ENCODE results near the gene TULP3.

TULP3 gene

DNA sequence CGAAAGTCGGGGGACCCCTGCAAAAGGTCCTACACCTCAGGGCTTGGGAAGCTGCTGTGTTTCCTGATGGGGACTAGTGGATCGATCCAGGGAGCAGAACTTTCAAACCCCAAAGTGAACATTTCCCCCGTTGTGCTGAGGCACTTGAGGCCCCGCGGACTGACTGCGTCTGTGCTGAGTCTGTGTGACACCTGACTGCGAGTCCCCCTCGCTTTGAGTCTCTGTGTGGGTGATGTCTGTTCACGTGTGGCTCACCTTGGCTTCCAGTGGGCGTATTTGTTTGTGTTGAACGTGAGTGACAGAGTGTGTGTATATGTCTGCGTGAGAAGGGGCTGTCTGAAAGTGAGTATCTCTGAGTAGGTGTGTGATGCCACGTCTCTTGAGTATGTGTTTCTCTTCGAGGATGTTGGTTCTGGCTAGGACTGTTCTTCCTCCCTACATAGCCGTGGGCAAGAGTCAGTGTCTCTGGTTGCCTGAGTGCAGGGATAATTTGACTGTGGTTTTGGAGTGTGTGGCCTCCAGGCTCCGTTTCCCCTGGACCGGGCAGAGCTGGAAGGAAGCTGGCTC is 69.8 kb downstream of the TULP3 start:
- Mint-ChIP-seq H3K9me3 (no peaks in the 10 kb centered on the region), H3K27ac (no peak overlapping the region), H3K27me3 (peaks cover 76% of the 10 kb centered on the region), H3K4me3 (peak overlapping the region; percentile 60), H3K36me3 (ENCODE audit: low read depth) (no peaks in the 10 kb centered on the region), H3K4me1 (ENCODE audit: low read depth) (peaks cover 19% of the 10 kb centered on the region)
- peak; percentile 45 for DNase-seq

- Mint-ChIP-seq H3K27me3 (peaks cover 76% of the 10 kb centered on the region), H3K4me3 (peak overlapping the region; percentile 60), H3K4me1 (ENCODE audit: low read depth) (peaks cover 19% of the 10 kb centered on the region), H3K36me3 (ENCODE audit: low read depth) (no peaks in the 10 kb centered on the region), H3K9me3 (no peaks in the 10 kb centered on the region), H3K27ac (no peak overlapping the region)
- DNase-seq, result no peak
These were observed 70.4 kb downstream of the TULP3 start for GRCh38 chr12:2960996-2961616.

DNA sequence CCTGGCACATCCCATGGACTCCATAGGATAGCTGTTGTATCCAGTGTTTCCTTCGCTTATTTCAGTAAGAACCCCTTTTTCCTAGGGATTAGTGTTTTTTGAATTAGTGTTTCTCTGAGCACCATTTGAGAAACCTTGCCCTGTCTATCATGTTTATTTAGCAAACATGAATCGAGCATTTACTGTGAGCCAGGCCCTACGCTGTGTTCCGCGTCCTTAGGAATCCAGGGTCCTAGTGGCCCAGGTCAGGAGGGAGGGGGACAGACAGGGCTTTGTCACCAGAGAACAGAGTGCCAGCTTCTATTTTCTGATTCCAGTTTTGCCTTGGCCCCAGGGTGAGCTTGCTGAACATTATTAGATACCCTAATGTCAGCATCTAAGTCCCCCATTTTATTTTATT is 71.0 kb downstream of the TULP3 start:
- Mint-ChIP-seq H3K27ac (no peak overlapping the region), H3K9me3 (no peaks in the 10 kb centered on the region)

DNA sequence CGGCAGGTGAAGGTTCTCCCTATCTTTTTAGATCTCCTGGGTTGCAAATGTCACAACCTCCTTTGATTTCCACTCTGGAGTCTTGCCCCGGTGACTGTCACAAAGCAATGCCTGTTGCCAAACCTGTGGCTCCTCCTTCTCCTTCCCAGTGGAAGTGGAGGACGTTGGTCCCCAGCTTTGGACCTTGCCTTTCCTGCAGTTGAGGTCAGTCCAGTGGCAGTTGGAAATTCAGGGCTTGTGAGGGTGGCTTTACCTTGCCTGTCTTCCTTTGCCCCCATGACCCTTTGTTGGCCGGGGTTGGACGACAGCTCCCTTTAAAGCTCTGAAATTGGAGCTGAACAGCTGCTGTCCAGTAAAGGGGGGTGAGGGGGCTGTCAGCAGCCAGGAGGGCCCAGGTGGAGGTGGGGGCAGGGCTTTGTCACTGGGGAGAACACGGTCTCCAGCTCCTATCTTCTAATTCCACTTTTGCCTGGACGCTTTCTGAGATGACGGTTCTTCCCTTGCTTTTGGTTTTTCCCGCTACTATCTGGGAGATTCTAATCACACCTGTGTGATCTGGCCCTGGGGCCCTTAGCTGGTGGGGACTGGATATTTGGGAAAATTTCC is 72.6 kb downstream of the TULP3 start:
- no peaks in the 10 kb centered on the region for H3K9me3 Mint-ChIP-seq
- H3K27me3 Mint-ChIP-seq, result peaks cover 59% of the 10 kb centered on the region
- H3K4me3 Mint-ChIP-seq, result no peak overlapping the region
- DNase-seq, result no peak
- no peaks in the 10 kb centered on the region for H3K36me3 Mint-ChIP-seq (ENCODE audit: low read depth)
- H3K4me1 Mint-ChIP-seq (ENCODE audit: low read depth), result peaks cover 17% of the 10 kb centered on the region
- no peak overlapping the region for H3K27ac Mint-ChIP-seq

More for the DNA sequence above, 71.0 kb downstream of the TULP3 start:
- no peak for DNase-seq
- H3K4me1 Mint-ChIP-seq (ENCODE audit: low read depth), result peaks cover 19% of the 10 kb centered on the region
- H3K27me3 Mint-ChIP-seq, result peaks cover 74% of the 10 kb centered on the region
- H3K4me3 Mint-ChIP-seq, result no peak overlapping the region
- no peaks in the 10 kb centered on the region for H3K36me3 Mint-ChIP-seq (ENCODE audit: low read depth)

DNA sequence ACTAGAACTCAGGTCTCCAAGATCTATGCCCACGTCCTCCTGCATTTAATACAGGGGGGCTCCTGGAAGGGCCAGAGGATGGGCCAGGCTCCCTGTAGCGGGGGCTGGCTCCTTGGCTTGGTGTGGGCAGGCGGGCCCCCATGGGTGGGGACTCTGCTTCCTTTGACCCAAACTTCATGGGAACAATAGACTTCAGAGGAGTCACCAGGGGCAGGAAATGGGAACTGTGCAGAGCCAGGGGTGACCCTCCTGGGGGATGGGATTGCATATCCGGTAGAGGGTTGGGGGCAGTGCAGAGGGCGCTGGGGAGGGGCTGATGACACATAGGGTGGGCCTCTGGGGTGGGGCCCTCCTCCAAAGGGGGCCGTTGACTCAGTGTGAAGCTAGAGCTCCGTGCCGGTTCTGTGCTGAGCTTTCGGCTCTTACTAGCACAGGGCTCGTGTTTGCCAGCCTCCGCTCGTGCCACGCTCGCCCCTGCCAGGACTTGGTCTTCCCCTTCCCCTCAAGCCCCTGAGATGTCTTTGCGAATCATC is 73.1 kb downstream of the TULP3 start:
- H3K27ac Mint-ChIP-seq, result no peak overlapping the region
- DNase-seq, result no peak
- H3K4me3 Mint-ChIP-seq, result no peak overlapping the region
- H3K9me3 Mint-ChIP-seq, result no peaks in the 10 kb centered on the region
- H3K4me1 Mint-ChIP-seq (ENCODE audit: low read depth), result peaks cover 12% of the 10 kb centered on the region
- H3K36me3 Mint-ChIP-seq (ENCODE audit: low read depth), result no peaks in the 10 kb centered on the region
- peaks cover 55% of the 10 kb centered on the region for H3K27me3 Mint-ChIP-seq

GRCh38 chr12:2967651-2968050 is 77.0 kb downstream of the TULP3 start:
- Mint-ChIP-seq H3K9me3 (no peaks in the 10 kb centered on the region), H3K4me3 (no peak overlapping the region), H3K36me3 (ENCODE audit: low read depth) (no peaks in the 10 kb centered on the region), H3K27me3 (peaks cover 30% of the 10 kb centered on the region), H3K4me1 (ENCODE audit: low read depth) (no peaks in the 10 kb centered on the region), H3K27ac (no peak overlapping the region)
- no peak for DNase-seq

DNA sequence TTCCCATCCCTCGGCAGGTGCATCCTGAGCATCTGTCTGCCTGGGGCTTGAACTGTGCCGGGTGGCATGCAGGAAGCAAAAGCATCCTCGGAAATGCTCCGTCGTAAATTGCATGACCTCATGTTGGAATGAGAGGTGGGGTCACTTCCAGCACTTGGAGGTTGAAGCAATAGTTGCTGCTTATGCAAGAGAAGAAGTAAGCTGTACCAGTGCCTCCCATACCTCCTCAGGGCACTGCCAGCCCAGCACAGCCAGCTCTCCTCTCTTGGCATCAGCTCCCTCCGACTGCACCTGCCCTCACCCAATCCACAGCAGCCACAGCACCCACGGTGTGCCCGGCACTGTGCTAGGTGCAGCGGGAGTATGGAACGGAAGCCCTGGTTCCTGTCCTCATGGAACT is 80.1 kb downstream of the TULP3 start:
- Mint-ChIP-seq H3K27ac (no peak overlapping the region), H3K9me3 (no peaks in the 10 kb centered on the region), H3K36me3 (ENCODE audit: low read depth) (no peaks in the 10 kb centered on the region), H3K4me1 (ENCODE audit: low read depth) (no peaks in the 10 kb centered on the region), H3K27me3 (peaks cover 11% of the 10 kb centered on the region), H3K4me3 (no peak overlapping the region)
- DNase-seq, result no peak

DNA sequence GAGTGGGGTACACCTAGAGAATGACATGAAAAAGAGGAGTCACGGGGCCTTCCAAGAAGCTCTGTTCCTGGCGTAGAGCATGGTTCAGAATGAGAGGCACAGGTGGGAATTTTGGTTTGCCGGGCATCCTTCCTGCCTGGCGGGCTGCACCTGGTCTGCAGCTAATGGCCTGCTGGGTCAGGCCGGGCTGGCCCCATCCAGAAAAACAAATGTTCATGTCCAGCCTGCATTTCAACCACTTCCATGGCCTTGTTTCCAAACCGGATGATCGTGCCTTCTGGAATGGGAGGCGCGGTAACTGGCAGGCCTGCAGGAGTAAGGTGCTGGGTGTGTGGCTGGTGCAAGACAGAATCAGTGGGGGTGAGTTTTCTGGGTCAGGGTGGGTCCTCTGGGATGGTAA is 82.9 kb downstream of the TULP3 start:
- Mint-ChIP-seq H3K27ac (no peak overlapping the region), H3K9me3 (no peaks in the 10 kb centered on the region), H3K36me3 (ENCODE audit: low read depth) (no peaks in the 10 kb centered on the region), H3K4me1 (ENCODE audit: low read depth) (no peaks in the 10 kb centered on the region), H3K27me3 (peaks cover 7% of the 10 kb centered on the region), H3K4me3 (no peak overlapping the region)
- no peak for DNase-seq

DNA sequence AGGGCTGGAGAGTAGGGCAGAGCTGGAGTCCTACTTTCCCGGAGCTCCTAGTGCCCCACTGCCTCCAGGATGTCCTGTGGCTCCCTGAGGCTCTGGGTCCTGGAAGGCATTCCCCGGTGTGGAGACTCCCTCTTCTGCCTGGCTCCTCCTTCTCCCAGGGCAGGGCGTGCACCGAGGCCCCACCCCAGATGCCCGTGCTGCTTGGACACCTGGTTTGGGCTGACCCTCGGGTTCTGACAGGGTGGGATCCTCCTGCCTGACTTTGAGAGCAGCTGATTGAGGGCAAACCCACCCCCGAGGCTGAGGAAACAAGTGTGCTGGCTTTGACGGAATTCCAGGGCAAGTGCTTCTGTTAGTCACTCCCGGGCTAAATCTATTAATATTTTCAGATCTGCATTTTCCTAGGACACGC is 83.9 kb downstream of the TULP3 start:
- Mint-ChIP-seq H3K4me3 (no peak overlapping the region), H3K36me3 (ENCODE audit: low read depth) (no peaks in the 10 kb centered on the region), H3K4me1 (ENCODE audit: low read depth) (no peaks in the 10 kb centered on the region), H3K27ac (no peak overlapping the region), H3K9me3 (no peaks in the 10 kb centered on the region), H3K27me3 (peaks cover 7% of the 10 kb centered on the region)
- no peak for DNase-seq

DNA sequence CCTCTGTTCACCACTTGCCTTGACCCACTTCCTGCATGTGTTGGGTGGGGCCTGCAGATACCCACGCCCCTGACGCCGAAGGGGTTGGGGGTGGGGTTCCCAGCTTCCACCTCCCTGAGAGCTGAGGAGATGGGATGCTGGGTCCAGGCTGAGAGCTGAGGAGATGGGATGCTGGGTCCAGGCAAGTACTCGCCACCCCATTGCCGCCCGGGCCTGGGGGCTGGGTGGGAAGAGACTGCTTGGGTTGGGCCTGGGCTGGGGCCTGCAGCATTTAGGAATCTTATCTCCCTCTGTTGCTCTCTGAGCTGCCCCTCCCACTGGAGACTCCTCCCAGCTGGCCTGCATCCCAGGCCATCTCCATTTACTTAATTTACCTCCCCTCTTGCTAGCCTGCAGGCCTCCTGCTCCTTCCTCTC is 85.9 kb downstream of the TULP3 start:
- Mint-ChIP-seq H3K4me1 (ENCODE audit: low read depth) (no peaks in the 10 kb centered on the region), H3K27ac (no peak overlapping the region), H3K9me3 (no peaks in the 10 kb centered on the region), H3K4me3 (no peak overlapping the region), H3K36me3 (ENCODE audit: low read depth) (no peaks in the 10 kb centered on the region), H3K27me3 (peaks cover 3% of the 10 kb centered on the region)
- no peak for DNase-seq

DNA sequence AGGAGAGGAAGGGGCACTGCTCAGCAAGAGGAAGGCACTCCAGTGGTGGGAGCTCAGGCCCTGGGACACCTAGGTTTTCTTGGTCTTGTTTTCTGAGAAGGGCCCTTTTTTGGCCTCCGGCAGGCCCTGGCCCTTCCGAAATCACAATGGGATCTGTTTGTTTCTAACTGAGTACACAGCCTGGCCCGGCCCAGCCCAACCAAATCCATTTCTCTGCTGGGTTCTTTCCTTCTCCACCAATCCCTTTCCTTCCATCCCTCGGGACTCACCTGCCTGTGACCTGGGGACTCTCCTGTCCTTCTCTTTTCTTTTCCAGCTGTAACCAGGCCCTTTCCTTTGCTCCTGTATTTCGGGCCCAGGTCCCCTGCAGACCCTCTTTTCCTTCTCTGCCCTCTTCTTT is 87.1 kb downstream of the TULP3 start:
- no peaks in the 10 kb centered on the region for H3K4me1 Mint-ChIP-seq (ENCODE audit: low read depth)
- no peak for DNase-seq
- H3K4me3 Mint-ChIP-seq, result no peak overlapping the region
- H3K27me3 Mint-ChIP-seq, result peaks cover 3% of the 10 kb centered on the region
- no peak overlapping the region for H3K27ac Mint-ChIP-seq
- no peaks in the 10 kb centered on the region for H3K36me3 Mint-ChIP-seq (ENCODE audit: low read depth)
- H3K9me3 Mint-ChIP-seq, result no peaks in the 10 kb centered on the region

DNA sequence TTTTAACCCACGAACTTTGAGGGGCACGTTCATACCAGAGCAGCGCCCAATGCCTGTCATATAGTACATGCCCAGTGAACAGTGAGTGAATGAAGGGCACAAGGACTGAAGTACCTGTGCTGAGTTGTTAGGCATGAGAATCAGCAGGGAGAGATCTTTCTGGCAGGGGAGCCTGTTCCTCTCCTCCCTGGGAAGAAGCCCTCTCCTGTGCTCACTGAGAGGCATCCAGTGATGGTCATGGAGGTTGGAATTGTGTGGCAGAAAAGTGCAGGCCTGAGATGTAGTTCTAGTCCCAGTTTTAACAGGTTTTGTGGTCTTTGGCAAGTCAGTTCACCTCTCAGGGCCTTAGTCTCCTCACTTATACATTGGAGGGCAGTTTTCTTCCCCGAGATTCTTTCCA is 89.1 kb downstream of the TULP3 start:
- Mint-ChIP-seq H3K9me3 (no peaks in the 10 kb centered on the region), H3K4me1 (ENCODE audit: low read depth) (no peaks in the 10 kb centered on the region), H3K27me3 (peaks cover 3% of the 10 kb centered on the region), H3K36me3 (ENCODE audit: low read depth) (no peaks in the 10 kb centered on the region), H3K4me3 (no peak overlapping the region), H3K27ac (no peak overlapping the region)
- DNase-seq, result no peak

GRCh38 chr12:2980630-2981029 is 89.9 kb downstream of the TULP3 start:
- H3K27ac Mint-ChIP-seq, result no peak overlapping the region
- H3K36me3 Mint-ChIP-seq (ENCODE audit: low read depth), result no peaks in the 10 kb centered on the region
- H3K9me3 Mint-ChIP-seq, result no peaks in the 10 kb centered on the region
- H3K27me3 Mint-ChIP-seq, result peaks cover 2% of the 10 kb centered on the region
- no peak for DNase-seq
- no peak overlapping the region for H3K4me3 Mint-ChIP-seq
- no peaks in the 10 kb centered on the region for H3K4me1 Mint-ChIP-seq (ENCODE audit: low read depth)

GRCh38 chr12:2982361-2982760 is 91.7 kb downstream of the TULP3 start:
- Mint-ChIP-seq H3K36me3 (ENCODE audit: low read depth) (no peaks in the 10 kb centered on the region), H3K4me3 (no peak overlapping the region), H3K4me1 (ENCODE audit: low read depth) (no peaks in the 10 kb centered on the region), H3K27ac (no peak overlapping the region), H3K9me3 (no peaks in the 10 kb centered on the region), H3K27me3 (peaks cover 4% of the 10 kb centered on the region)
- DNase-seq, result no peak

- H3K27me3 Mint-ChIP-seq, result peaks cover 4% of the 10 kb centered on the region
- no peak overlapping the region for H3K4me3 Mint-ChIP-seq
- H3K4me1 Mint-ChIP-seq (ENCODE audit: low read depth), result no peaks in the 10 kb centered on the region
- no peak for DNase-seq
- H3K9me3 Mint-ChIP-seq, result peaks cover 2% of the 10 kb centered on the region
- H3K36me3 Mint-ChIP-seq (ENCODE audit: low read depth), result no peaks in the 10 kb centered on the region
- no peak overlapping the region for H3K27ac Mint-ChIP-seq
These were observed 93.6 kb downstream of the TULP3 start for GRCh38 chr12:2984249-2984648.

All from activated T-cell treated with anti-CD3 and anti-CD28 coated beads, Interleukin-2, amount 50 U/mL, for 24 hours (primary cell).